Activated CD8-positive, alpha-beta memory T cell treated with anti-CD3 and anti-CD28 coated beads, Interleukin-2, amount 50 U/mL, for 1 hour (primary cell): ENCODE measurements around the gene CLIC6.

Experiments used
- DNase-seq: peaks from one replicate; pipeline ENCODE4 v3.0.0-alpha.2; 2020; ENCODE audit errors: extremely low read depth

Gene CLIC6

DNA sequence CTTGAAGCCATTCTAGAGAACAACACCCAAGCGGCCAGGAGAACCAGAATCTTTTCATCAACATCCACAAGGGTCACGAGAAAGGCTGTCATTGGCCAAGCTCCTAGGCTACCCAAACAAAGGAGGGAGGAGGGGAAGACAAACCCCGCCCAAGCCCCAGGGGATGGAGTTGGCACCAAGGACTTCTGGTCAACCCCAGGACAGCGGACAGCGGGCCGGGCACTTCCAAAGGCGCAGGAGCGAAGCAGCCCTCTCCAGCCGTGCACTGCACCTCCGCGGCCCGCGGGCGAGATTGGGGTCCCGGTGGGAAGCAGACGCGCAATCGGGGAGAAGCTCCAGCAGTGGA lies at the start of gene CLIC6:
Gene CLIC6 (plus strand): TSS at position 192 of the 346 bp plus-strand sequence. CDS start 395 bp downstream, outside the sequence.
- no peak for DNase-seq

DNA sequence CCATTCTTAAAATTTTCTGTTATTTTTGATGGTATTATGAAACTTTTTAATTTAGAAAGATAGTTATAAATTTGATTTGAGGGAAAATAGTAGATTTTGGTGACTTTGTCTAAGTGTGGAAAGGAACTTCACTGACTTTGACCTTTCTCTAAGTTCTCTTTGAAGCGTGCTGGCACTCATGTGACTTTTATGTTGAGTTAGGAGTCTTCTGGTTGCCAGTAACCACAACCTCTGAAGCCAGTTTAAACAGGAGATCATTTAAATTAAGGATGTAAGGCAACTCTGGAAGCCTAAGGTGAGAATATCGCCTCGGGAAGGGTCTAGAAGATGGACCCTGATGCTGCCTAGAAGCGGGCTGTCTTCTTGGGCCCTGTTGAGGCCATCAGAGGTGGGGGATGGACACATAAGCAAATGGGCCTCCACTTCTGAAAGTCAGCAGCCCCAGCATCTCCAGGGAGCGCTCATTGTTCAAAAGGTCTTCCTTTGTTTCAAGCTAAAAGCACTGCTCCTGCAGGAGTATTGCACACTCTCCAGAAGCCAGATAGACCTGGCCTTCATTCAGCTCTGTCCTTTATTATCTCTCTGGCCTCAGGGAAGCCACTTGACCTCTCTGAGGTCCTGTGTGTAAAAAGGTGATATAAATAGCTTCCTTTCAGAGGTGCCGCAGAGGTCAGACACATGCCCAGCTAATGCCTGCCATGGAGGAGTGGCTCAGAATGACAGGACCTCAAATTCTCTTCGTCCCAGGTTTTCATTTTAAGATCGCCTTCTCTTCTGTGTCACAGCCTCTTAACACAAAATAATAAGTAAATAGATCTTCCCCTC lies 48.7 kb upstream of the CLIC6 start:
- no peak for DNase-seq

DNA sequence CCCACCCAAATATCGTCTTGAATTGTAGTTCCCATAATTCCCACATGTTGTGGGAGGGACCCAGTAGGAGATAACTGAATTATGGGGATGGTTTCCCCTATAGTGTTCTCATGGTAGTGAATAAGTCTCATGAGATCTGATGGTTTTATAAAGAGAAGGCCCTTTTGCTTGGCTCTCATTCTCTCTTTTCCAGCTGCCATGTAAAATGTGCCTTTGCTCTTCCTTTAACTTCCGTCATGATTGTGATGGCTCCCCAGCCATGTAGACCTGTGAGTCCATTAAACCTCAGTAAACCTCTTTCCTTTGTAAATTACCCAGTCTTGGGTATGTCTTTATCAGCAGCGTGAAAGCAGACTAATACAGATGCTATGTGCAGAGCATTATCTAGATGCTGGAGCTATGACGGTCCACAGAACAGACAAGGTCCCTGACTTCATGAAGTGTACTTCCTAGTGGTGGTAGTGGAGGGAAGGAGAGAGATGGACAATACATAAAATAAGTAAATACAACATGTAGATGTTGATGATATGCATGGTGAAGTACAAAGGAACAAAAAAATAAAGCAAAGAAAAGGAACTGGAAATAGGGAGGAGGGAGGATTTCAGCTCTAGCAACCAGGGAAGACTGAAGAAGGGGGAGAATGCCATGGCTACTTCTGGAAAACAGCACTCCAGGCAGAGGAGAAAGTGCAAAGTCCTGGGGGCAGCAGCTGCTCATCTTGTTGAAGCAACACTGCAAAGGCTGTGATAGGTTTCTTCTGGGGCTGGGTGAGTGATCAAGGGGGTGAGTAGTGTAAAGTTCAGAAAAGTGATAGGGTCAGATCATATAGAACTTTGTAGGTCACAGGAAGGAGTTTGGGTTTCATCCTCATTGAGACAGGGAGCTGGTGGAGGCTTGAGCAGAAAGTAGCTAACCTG lies 47.1 kb upstream of the CLIC6 start:
- no peak for DNase-seq

DNA sequence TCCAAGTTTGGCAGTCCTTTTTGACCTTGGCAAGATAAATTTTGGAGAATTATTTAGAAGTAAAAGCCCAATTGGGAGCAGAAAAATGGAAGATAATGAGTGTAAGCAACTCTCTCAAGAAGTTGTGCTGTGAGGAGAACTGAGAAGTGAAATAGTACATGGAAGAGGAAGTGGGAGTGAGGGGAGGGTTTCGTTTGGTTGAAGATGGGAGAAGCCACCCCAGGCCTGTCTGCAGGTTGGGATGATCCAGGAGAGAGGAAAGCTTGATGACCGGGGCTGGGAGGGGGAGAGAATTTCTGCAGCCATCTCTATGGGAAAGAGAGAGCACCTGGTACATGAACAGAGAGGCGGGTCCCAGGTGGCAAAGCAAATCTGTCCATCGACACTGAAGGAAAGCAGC lies 45.3 kb upstream of the CLIC6 start:
- no peak for DNase-seq

DNA sequence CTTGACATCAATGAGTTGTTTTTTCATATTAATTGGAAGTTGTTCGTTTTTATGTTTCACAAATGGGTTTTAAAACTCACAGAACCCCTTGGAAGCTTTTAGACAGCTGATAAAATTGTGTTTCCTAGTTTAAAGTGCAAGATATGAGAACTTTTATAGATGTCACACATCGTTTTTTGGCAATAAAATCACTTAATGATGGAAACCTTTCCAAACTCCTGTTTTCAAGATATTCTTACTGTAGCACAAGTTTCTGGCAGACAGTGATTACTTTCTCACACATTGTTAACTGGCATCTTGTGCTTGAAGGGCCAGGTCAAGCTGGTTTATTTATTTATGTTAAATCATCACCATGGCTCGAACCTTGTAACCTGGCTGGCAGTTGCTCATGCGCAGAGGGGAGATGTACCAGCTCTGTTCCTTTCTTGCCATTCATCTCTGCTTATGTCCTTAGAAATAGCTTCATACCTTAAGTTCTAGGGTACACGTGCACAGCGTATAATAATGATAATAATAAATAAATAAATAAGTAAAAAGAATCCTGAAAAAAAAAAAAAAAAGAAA lies 43.7 kb upstream of the CLIC6 start:
- DNase-seq = no peak

DNA sequence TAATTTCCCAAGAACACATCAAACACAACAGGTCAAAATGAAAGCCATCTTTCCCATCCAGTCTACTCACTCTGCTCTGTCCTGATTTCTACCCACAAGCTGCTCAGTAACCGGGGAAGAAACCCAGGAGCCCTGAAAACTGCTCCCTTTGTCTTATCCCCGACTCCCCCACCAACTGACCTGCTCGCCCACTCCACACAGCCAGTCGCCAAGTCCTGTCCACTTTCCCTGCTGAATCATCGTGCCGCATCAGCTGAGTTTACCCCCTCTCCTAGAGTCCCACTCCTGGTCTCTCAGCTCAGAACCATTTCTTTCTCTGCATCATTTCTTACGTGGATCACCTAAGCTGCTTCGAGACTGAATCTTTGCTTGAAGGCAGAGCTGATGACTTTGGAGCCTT lies 42.7 kb upstream of the CLIC6 start:
- DNase-seq = no peak

DNA sequence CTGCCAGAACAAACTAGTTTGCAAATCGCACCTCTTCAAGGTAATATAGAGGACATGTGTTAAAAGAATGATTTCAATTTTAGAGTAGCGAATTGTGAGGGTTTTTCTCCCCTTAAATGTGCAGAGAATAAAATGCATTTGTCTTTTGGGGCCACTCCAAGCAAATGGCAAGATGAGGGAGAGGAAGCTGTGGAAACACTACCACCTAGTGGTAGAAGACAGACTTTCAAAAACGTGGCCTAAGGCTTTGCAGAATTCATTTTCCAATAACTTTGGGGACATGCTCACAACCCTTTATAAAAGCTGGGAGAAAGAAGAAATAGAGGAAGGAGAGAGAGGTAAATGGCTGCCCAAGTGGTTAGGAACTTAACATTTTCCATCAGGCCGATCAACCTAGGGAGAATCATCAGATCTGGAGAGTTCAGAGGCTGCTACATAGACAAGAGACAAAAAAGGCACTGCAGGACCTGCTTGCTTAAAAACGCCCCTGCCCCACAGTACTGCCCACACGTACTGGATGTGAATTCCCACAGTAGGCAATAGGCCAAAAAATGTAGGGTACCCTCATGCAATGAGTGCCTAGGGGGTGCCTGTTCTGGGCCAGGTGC lies 38.2 kb upstream of the CLIC6 start:
- no peak for DNase-seq

DNA sequence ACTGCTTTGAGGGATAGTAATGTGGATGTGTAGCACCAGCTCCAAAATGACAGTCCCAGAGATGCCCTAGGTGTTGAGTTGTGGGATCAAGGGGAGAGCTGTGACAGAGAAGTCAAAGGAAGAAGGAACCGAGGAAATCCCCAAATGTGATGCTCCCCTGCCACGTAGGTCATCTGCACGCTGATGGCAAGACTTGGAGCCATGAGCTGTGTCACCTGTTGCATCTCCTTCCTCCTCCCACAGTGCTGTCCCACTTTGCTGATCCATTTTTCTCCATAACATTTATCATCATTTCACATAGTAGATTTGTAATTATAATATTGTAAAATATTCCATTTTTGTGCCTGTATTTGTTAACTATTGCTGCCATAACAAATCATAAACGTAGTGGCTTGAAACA lies 36.3 kb upstream of the CLIC6 start:
- no peak for DNase-seq

DNA sequence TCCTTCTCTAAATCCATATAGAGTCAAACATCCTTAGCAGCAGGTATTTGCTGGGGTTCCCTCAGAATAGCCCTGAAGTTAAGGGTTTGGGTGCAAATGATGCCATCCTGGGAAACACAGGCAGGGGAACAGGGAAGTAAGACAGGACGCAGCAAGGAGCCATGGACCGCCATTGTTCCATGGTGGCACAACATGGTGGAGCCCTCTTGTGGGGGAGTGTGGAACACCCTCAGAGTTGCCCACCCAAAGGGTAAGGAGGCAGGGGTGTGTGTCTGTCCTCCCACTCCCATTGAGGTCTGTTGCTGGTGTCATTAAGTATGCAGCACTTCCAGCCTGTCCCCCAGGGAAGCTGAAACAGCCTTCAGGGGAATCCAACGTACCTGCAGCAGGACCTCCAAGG lies 33.5 kb upstream of the CLIC6 start:
- no peak for DNase-seq

DNA sequence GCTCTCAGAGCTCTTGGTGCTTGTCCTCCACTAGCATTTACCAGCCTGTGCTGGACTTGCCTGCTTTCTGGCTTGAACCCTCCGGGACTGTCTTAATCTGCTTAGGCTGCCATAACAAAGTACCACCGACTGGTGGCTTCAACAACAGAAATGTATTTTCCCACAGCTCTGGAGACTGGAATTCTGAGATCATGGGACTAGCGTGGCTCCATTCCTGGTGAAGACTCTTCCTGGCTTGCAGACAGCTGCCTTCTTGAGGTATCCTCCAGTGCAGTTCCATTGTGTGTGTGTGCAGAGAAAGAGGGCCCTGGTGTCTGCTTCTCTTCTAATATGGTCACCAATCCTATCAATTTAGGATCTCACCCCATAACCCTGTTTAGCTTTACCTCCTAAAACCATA lies 31.8 kb upstream of the CLIC6 start:
- no peak for DNase-seq

DNA sequence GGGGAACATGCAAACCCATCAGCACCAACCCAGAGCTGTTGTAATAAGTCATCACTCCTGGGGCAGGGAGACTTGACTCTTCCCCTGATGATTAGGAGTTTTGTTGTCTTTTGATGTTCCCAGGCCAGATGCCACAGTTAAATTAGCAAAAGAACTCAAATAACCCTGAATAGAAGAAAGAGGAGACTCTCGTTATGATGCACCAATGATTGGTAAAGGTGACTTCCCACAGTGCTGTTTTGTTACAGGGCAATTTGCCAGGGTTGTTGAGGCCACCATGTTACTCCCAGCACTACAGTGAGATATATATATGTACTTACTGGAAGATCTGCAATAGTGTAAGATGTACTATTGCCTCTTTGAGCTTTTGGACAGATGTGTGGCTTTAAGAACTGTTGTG lies 29.5 kb upstream of the CLIC6 start:
- no peak for DNase-seq

DNA sequence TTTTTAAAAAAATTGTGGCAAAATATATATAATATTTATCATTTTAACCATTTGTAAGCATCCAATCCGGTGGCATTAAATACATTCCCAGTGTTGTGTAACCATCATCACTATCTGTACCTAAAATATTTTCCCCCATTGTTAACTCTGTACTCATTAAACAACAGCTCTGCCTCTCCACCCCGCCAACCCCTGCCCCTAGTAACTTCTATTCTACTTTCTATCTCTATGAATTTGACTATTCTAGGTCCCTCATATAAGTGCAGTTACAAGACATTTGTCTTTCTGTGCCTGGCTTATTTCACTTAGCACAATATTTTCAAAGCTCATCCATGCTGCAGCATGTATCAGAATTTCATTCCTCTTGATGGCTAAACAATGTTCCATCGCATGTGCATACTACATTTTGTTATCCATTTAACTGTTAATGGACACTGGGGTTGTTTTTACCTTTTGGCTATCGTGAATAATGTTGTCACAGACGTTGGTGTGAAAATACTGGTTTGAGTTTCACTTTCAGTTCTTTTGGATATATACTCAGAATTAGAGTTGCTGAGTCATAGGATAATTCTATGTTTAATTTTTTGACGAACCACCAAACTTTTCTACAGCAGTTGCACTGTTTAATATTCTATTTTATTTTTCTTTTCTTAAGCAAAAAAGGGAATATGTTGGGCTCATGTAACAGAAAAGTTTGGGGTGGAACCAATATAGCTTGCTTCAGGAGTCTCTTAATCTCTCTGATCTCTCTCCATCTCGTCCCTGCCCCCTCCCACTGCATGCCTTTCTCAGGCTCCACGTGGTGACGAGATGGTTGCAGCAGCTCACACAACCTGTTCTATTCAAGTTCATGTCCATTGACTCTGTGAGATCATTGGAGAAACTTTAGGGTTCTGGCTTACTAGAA lies 28.7 kb upstream of the CLIC6 start:
- no peak for DNase-seq

DNA sequence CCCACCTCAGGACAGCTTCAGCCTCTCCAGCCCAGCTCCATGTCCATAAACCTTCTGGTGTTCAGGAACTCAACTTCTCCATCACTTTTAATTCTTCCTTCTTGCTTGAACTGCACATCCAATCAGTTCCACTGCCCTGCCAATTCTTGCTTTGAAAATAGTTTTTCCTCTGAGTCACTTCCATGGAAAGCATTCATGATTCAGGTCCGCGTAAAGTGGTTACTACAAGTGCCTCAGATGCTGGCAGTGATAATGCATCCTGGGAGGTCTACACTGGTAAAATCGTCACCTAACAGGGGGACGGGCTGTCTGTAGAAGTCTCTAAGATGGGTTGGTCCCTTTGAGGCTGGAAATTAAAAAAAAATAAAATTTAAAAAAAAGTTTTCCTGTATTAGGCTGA lies 27.9 kb upstream of the CLIC6 start:
- no peak for DNase-seq

DNA sequence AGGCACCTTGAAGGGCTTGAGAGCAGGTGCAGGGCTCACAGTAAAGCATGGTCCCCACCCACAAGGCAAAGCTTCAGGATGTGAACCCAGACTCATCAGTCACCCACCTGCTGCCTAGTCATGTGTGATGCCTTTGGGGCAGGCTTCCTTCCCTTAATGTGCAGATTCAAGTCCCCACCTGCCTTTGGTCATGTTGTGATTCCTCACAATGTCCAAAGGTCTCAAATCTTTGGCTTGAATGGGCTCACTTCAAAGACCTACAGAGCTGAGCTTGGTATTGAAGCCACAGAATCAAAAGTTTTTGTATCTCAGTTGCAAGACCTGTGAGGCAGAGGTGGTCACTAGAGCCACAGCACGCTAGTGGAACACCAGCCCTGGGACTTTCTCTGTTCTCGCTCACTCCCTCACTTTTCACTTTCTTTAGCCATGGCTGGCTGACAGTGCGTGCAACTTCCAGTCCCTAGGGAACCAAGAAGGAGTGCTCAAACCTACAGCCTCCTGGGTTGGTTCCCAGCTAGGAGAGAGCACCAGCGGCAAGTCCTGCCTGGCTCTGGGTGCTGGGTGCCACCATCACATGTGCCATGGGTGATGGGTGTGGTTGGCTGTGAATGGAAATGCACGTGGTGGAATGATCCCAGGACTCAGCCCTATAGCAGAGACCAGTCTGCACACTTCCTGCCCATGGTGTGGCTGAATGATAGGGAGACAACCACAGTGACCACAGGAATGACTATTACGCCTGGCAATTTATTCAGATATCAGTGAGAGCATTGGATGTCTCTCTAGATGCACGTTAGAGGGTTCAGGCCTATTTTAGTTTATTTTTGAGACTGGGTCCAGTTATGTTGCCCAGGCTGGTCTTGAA lies 26.4 kb upstream of the CLIC6 start:
- DNase-seq = no peak

DNA sequence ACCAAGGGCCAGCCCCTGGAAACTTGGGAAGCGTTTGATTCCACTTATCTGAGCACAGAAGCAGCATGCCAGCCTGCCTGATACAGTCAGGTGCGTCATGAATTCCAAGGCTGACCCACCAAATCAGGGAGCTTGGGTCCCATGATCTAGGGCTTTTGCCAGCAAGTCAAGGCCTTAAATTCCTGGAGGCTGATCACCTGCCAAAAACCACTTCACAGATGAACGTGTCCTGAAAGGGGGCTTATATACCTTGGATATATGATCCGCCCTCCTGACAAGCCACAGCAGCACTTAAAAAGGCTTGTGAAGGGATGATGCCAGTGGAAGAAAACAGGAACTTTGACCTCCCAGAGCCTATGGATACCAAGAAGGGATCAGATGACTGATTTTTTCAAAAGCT lies 24.0 kb upstream of the CLIC6 start:
- no peak for DNase-seq

DNA sequence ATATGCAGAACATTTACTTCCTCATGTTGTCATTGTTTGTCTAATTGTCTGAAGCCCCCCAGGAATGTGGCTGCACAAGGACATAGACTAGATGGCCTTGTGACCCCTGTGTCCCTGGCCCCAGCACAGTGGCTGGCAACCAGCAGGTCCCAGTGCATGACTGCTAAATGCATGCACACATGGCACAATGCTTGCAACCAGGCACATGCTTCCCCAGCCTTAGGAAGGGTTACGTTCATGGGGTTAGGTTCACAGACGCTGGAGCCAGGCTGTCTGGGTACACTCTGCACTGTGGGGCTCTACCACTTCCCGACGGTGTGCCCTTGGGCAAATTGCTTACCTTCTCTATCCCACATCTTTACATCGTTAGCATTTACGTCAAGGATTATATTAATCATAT lies 21.2 kb upstream of the CLIC6 start:
- no peak for DNase-seq

DNA sequence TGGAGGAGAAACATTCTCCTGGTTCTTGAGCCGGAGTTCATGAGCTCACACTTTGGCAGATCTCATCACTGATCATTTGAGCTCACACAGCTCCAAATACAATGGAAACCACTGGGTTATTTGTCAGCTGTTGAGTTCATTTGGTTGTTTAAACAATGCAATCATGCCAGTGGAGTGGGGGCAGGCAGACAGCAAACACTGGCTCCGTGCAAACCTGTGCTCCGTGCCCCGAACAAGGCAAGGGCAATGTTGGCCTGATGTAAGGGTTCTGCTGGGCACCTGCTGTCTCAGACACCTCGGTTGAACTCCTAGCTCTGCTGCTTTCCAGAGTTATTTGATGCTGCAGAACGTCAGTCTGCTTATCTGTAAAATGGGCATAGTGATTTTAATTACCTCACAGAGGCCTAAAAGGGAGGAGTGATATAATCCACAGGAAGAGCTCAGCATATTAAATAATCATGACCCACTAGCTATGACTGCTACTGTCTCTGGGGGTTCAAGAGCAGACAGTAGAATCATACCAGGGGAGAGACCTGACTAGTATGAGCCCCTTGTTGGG lies 20.0 kb upstream of the CLIC6 start:
- DNase-seq = no peak

DNA sequence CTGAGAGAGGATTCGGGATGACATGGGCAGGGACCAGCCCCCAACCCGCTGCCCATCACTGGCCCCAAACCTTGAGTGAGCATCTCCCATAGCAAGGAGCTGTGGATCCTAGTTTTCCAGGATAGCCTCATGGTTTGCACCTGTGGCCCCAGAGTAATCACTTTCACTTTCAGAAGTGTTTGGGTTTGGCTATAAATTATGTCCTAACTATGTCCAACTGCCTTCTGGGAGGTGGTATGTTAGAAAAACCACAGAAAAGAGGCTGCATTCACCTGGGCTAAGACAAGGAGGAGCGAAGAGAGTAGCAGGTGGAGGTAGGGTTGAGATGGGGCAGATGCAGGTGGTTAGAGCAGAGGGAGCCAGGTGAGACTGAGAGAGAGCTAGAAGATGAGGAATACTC lies 19.4 kb upstream of the CLIC6 start:
- no peak for DNase-seq

DNA sequence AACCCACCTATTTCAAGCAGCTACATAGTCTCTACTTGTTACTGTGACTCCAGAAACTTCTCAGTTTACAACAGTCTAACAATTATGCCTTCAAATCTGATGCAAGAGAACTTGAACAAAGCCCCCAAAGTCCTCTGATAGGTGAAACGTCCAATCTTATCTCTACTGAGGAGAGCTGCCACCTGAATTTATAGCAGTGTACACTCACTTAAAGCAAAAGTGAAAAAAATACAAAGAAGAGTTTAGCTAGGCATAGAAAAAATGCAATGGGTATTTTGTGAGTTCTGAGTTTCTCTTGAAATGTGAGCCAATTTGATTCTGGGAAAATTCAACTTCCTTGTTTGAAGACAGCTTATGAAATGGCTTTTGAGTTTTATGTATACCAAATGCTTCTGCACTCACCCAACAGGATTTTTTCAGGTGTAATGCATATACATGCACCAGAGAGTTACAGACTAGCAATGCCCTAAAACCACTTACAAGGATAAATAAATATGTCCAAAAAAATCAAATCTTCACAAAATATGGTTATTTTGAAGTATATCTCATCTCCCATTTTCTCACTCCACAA lies 17.8 kb upstream of the CLIC6 start:
- no peak for DNase-seq

DNA sequence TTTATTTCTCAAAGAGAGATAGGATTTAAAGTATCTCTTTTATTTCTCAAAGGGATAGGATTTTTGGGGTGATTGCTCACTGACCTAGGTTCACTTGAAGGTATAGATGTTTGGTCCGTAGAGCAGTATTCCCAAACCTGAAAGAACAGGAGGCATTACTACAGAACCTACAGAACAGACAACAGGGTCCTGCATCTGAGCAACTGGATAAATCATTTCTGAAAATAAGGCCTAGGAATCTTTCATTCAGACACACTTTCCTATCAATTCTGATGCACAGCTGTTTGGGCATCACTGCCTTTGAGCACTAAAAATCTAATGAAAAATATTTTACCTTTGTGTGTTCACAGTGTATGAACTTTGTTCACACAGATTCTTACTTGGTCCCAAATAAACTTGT lies 17.2 kb upstream of the CLIC6 start:
- DNase-seq = no peak
